Liver (tissue), 9 donors: ENCODE data around the gene ALOX15. TPM values are rescaled to one million over a fixed set of nuclear protein-coding genes. Genes with fewer than 3 reads are reported as not detected.
A peak's percentile ranks its signal among the peaks of the same experiment; 100 is the strongest.
"Not testable (repeated sequence)": the region's sequence is repeated elsewhere in the genome, so short reads cannot be mapped to it uniquely, and the experiment has no call there.

Experiments used
- DNase-seq: peaks from one replicate; pipeline ENCODE4 v3.0.0-alpha.2; 2017; ENCODE audit warnings: low spot score
- H3K27ac ChIP-seq, 2 donors: one replicate each; pipeline ENCODE4 v1.7.0; 2013; ENCODE audit warnings: inconsistent platforms in 2 of 2, low read length in 2 of 2, control low read depth in 1 of 2, low read depth in 1 of 2, mild to moderate bottlenecking in 1 of 2
- H3K27me3 ChIP-seq, 4 donors: one replicate each; pipeline versions ENCODE4 v1.6.1 to v1.7.0; 2013; ENCODE audit warnings: low read length in 3 of 4, inconsistent platforms in 1 of 4, mild to moderate bottlenecking in 1 of 4, moderate library complexity in 1 of 4; ENCODE audit not compliant: control insufficient read depth in 4 of 4, insufficient read depth in 4 of 4
- H3K36me3 ChIP-seq, 4 donors: one replicate each; pipeline versions ENCODE4 v1.6.1 to v1.7.0; 2013; ENCODE audit warnings: low read length in 3 of 4, mild to moderate bottlenecking in 3 of 4, low read depth in 1 of 4, moderate library complexity in 1 of 4; ENCODE audit not compliant: control insufficient read depth in 4 of 4, insufficient read depth in 3 of 4
- H3K4me1 ChIP-seq, 4 donors: one replicate each; pipeline versions ENCODE4 v1.6.1 to v1.7.0; 2013; ENCODE audit warnings: low read length in 3 of 4, mild to moderate bottlenecking in 3 of 4, moderate library complexity in 1 of 4; ENCODE audit not compliant: control insufficient read depth in 4 of 4, insufficient read depth in 4 of 4
- H3K4me3 ChIP-seq, 3 donors: one replicate each; pipeline versions ENCODE4 v1.6.1 to v1.7.0; 2013; ENCODE audit warnings: low read length in 3 of 3, control low read depth in 1 of 3, low read depth in 1 of 3, mild to moderate bottlenecking in 1 of 3
- H3K9ac ChIP-seq, 2 donors: one replicate each; pipeline ENCODE4 v1.7.0; 2013; ENCODE audit warnings: low read length in 2 of 2, mild to moderate bottlenecking in 2 of 2, moderate library complexity in 2 of 2, control low read depth in 1 of 2, low read depth in 1 of 2
- H3K9me3 ChIP-seq, 4 donors: one replicate each; pipeline versions ENCODE4 v1.6.1 to v1.7.0; 2013; ENCODE audit warnings: low read length in 3 of 4; ENCODE audit not compliant: control insufficient read depth in 4 of 4
- CTCF ChIP-seq: fragments of 150-350 bp; IDR thresholded peaks from 2 replicates; pipeline ENCODE4 v1.5.1; 2017; ENCODE audit warnings: improper control_type of control experiment, low read depth, low read length; ENCODE audit not compliant: missing input control
- FOXA2 ChIP-seq: IDR thresholded peaks from 2 replicates; pipeline ENCODE4 v1.6.1; 2016; ENCODE audit warnings: antibody characterized with exemption
- HNF4G ChIP-seq: IDR thresholded peaks from 2 replicates; pipeline ENCODE4 v1.6.1; 2016; ENCODE audit warnings: antibody characterized with exemption
- RAD21 ChIP-seq, 2 donors: IDR thresholded peaks; 2 replicates each; pipeline ENCODE4 v1.6.1; 2016; ENCODE audit warnings: antibody characterized with exemption in 2 of 2, mild to moderate bottlenecking in 2 of 2
- RXRA ChIP-seq, 2 donors: IDR thresholded peaks; 2 replicates each; pipeline ENCODE4 v1.6.1; 2017 to 2018; ENCODE audit warnings: antibody characterized with exemption in 2 of 2, mild to moderate bottlenecking in 1 of 2
- SP1 ChIP-seq: IDR thresholded peaks from 2 replicates; pipeline ENCODE4 v1.6.1; 2018; ENCODE audit warnings: antibody characterized with exemption, mild to moderate bottlenecking
- YY1 ChIP-seq: IDR thresholded peaks from 2 replicates; pipeline ENCODE4 v1.6.1; 2016; ENCODE audit warnings: antibody characterized with exemption, mild to moderate bottlenecking
- ZBTB33 ChIP-seq: IDR thresholded peaks from 2 replicates; pipeline ENCODE4 v1.6.1; 2016; ENCODE audit warnings: antibody characterized with exemption
- WGBS: extraction: QIAGEN DNeasy Blood & Tissue Kit; methylation state at CpG from one replicate; pipeline ENCODE4 v1.1.7; 2013; 5-methylcytosine and 5-hydroxymethylcytosine counted together
- polyA plus RNA-seq, 2 donors: library from polyadenylated mRNA; stranded (reverse) in 1 of 2; unstranded in 1 of 2; fragments of 200-250 nt in 1 of 2; fragments of >200 nt in 1 of 2; fragmentation: Nextera tagmentation in 1 of 2; extraction: Ambion mirVana in 1 of 2; gene quantifications; one replicate each; pipeline versions ENCODE4 v1.2.1 to v1.2.3, GENCODE V29; 2013 to 2015
- total RNA-seq, 2 donors: library from RNA; depleted of rRNA; stranded (reverse); fragments of >200 nt; gene quantifications; one replicate each; pipeline ENCODE4 v1.2.3, GENCODE V29; 2014
- donor health status: healthy.
- donor health status: healthy.
- donor health status: healthy.
- donor health status: healthy.
- donor health status: healthy.

Gene ALOX15
- total and polyA plus RNA-seq, 4 donors, result 0.03 to 1.7 TPM; not detected in 2

GRCh38 chr17:4642286-4642685 is 808 bp upstream of the ALOX15 start:
- Histone ChIP-seq H3K36me3 (no peaks in the 10 kb centered on the region), H3K4me1 (peaks cover 4 to 18% (median 6%) of the 10 kb centered on the region in 4 donors), H3K27ac (no peak overlapping the region), H3K9me3 (no peaks in the 10 kb centered on the region), H3K27me3 (peaks cover 2 to 12% (median 11%) of the 10 kb centered on the region in 4 donors), H3K9ac (no peak overlapping the region), H3K4me3 (no peak overlapping the region)
- TF ChIP-seq ZBTB33, result no peak
- no peak for TF ChIP-seq CTCF
- TF ChIP-seq FOXA2, result no peak
- TF ChIP-seq SP1, result no peak
- TF ChIP-seq RXRA (IDR thresholded peaks at IDR 0.05), result no peak
- TF ChIP-seq HNF4G, result no peak
- TF ChIP-seq YY1, result no peak
- no peak for DNase-seq
- WGBS, result 29% methylated on average over 6 of the region's 6 CpGs

GRCh38 chr17:4640569-4641188 is 799 bp downstream of the ALOX15 start:
- H3K4me3 ChIP-seq, DNase-seq: not testable (repeated sequence)
- peaks cover 2 to 12% (median 11%) of the 10 kb centered on the region in 4 donors for H3K27me3 ChIP-seq

GRCh38 chr17:4639301-4640059 is 2.0 kb downstream of the ALOX15 start:
- TF ChIP-seq RAD21 (IDR thresholded peaks at IDR 0.05), result peak; percentile 21 to 37
- H3K4me3 ChIP-seq, H3K36me3 ChIP-seq, H3K27ac ChIP-seq, H3K9ac ChIP-seq, DNase-seq, H3K9me3 ChIP-seq: not testable (repeated sequence)
- H3K27me3 ChIP-seq, result peaks cover 2 to 12% (median 11%) of the 10 kb centered on the region in 4 donors
- WGBS, result 4% methylated on average over 24 of the region's 56 CpGs
- peaks cover 4 to 24% (median 6%) of the 10 kb centered on the region in 4 donors for H3K4me1 ChIP-seq

More at GRCh38 chr17:4640569-4641188, 799 bp downstream of the ALOX15 start:
- H3K27ac ChIP-seq, H3K9ac ChIP-seq, H3K36me3 ChIP-seq, H3K9me3 ChIP-seq: not testable (repeated sequence)
- H3K4me1 ChIP-seq, result peaks cover 4 to 20% (median 6%) of the 10 kb centered on the region in 4 donors
- WGBS, result 4% methylated on average over 36 of the region's 39 CpGs

- not testable (repeated sequence) for H3K9ac ChIP-seq, H3K4me3 ChIP-seq, H3K36me3 ChIP-seq, H3K9me3 ChIP-seq, DNase-seq, H3K27ac ChIP-seq
- WGBS, result 41% methylated on average over 8 of the region's 8 CpGs
- Histone ChIP-seq H3K4me1 (peaks cover 4 to 24% (median 5%) of the 10 kb centered on the region in 4 donors), H3K27me3 (peaks cover 2 to 12% (median 11%) of the 10 kb centered on the region in 4 donors)
Observed at GRCh38 chr17:4638766-4639165, 2.7 kb downstream of the ALOX15 start.
